Keratinocyte (primary cell): ENCODE results near the gene RETREG2. TPM values are rescaled to one million over a fixed set of nuclear protein-coding genes. Genes with fewer than 3 reads are reported as not detected.

Source experiments
- DNase-seq: peaks from one replicate; pipeline ENCODE4 v3.0.0-alpha.2; 2011; ENCODE audit warnings: low read depth, missing footprints, low spot score
- FAIRE-seq: peaks from 2 replicates; lab custom pipeline; 2011; peaks lifted over from hg19 to GRCh38; lab: Jason Lieb, UNC
- H2AFZ ChIP-seq: 2 replicates; pipeline ENCODE4 v1.6.0; 2012; ENCODE audit warnings: low read length, control low read depth, inconsistent platforms; ENCODE audit not compliant: control insufficient read depth
- H3K27ac ChIP-seq: 2 replicates; pipeline ENCODE4 v1.5.1; 2011; ENCODE audit warnings: low read length; ENCODE audit not compliant: control insufficient read depth, insufficient read depth
- H3K27me3 ChIP-seq: 3 replicates; pipeline ENCODE4 v1.6.0; 2011; ENCODE audit warnings: low read length; ENCODE audit not compliant: control insufficient read depth, insufficient read depth; ENCODE audit errors: extremely low read depth
- H3K36me3 ChIP-seq, 2 experiments: 2 replicates in 1 of 2; 3 replicates in 1 of 2; pipeline ENCODE4 v1.5.1; 2011; ENCODE audit warnings: low read length in 2 of 2, mild to moderate bottlenecking in 1 of 2; ENCODE audit not compliant: control insufficient read depth in 2 of 2, insufficient read depth in 2 of 2; ENCODE audit errors: extremely low read depth in 1 of 2
- H3K4me1 ChIP-seq: 3 replicates; pipeline ENCODE4 v1.5.1; 2011; ENCODE audit warnings: low read length; ENCODE audit not compliant: control insufficient read depth, insufficient read depth; ENCODE audit errors: extremely low read depth
- H3K4me2 ChIP-seq: 3 replicates; pipeline ENCODE4 v1.6.0; 2011; ENCODE audit warnings: low read depth, low read length; ENCODE audit not compliant: control insufficient read depth, insufficient read depth; ENCODE audit errors: extremely low read depth
- H3K4me3 ChIP-seq, 3 experiments: fragments of 200-600 bp in 1 of 3; sonication (generic) in 1 of 3; 2 replicates in 2 of 3; 3 replicates in 1 of 3; pipeline ENCODE4 v1.5.1; 2011 to 2016; ENCODE audit warnings: low read length in 3 of 3, mild to moderate bottlenecking in 3 of 3, control low read depth in 2 of 3, inconsistent platforms in 1 of 3, low read depth in 1 of 3, mixed read lengths in 1 of 3, mixed run types in 1 of 3, moderate library complexity in 1 of 3; ENCODE audit not compliant: control insufficient read depth in 2 of 3, insufficient read depth in 2 of 3; ENCODE audit errors: extremely low read depth in 1 of 3
- H3K79me2 ChIP-seq: 2 replicates; pipeline ENCODE4 v1.6.0; 2012; ENCODE audit warnings: low read length; ENCODE audit not compliant: control insufficient read depth, insufficient read depth
- H3K9ac ChIP-seq: 3 replicates; pipeline ENCODE4 v1.6.0; 2011; ENCODE audit warnings: low read length; ENCODE audit not compliant: control insufficient read depth, insufficient read depth; ENCODE audit errors: extremely low read depth
- H3K9me1 ChIP-seq: 3 replicates; pipeline ENCODE4 v1.6.0; 2011; ENCODE audit warnings: low read length; ENCODE audit not compliant: control insufficient read depth, insufficient read depth; ENCODE audit errors: extremely low read depth
- H3K9me3 ChIP-seq: 2 replicates; pipeline ENCODE4 v1.5.1; 2012; ENCODE audit warnings: low read depth, low read length; ENCODE audit not compliant: control insufficient read depth
- H4K20me1 ChIP-seq: 3 replicates; pipeline ENCODE4 v1.6.0; 2011; ENCODE audit warnings: low read length; ENCODE audit not compliant: control insufficient read depth, insufficient read depth; ENCODE audit errors: extremely low read depth
- EZH2 ChIP-seq: IDR thresholded peaks from one replicate; pipeline ENCODE4 v1.6.1; 2012; ENCODE audit warnings: inconsistent platforms, mild to moderate bottlenecking, low read length, moderate library complexity
- dilution Hi-C: fragments of 300-500 bp; cut with MboI; formaldehyde crosslinking; loops from one replicate; pipeline ENCODE4 v1.7.0; 2020; ENCODE audit warnings: low sequenced_read_pairs; ENCODE audit not compliant: extremely low pct_ligation_motif_present
- polyA plus RNA-seq, 5 experiments: library from polyadenylated mRNA; depleted of rRNA in 3 of 5; stranded (reverse) in 3 of 5; stranded (forward) in 1 of 5; unstranded in 1 of 5; fragments of >200 nt; gene quantifications; 1 replicate in 1 of 5; 2 replicates in 3 of 5; 3 replicates in 1 of 5; pipeline versions ENCODE4 v1.2.1 to v1.2.3, GENCODE V29; 2011 to 2012; ENCODE audit warnings: missing spikeins in 2 of 5, low read depth in 1 of 5, low replicate concordance in 1 of 5
- TF ChIP-seq, protein P1 (sequence below), 3 experiments: IDR thresholded peaks in 1 of 3; conservative IDR thresholded peaks in 1 of 3; optimal IDR thresholded peaks in 1 of 3; 2 replicates in 2 of 3; 3 replicates in 1 of 3; pipeline versions ENCODE3 to v1.5.1; 2011; ENCODE audit warnings: low read length in 3 of 3, mild to moderate bottlenecking in 3 of 3, moderate library complexity in 2 of 3, control low read depth in 1 of 3, inconsistent platforms in 1 of 3; ENCODE audit not compliant: insufficient read depth in 2 of 3; ENCODE audit errors: extremely low read depth in 1 of 3

The RETREG2 gene
- polyA plus RNA-seq, 1 donor (not counting 4 experiments of a cell fraction or from before 2014, with no cell fraction given), result 45.8 TPM

GRCh38 chr2:219218732-219219701 lies 40.9 kb downstream of the RETREG2 start, which contains the start of gene ABCB6:
TSS of gene ABCB6 (minus strand) at chr2:219218958. CDS start at chr2:219218673, 285 bp downstream.
- H3K36me3 ChIP-seq, result peaks cover 21 to 40% of the 10 kb centered on the region in 2 experiments
- no peaks in the 10 kb centered on the region for H3K79me2 ChIP-seq
- H4K20me1 ChIP-seq, result no peaks in the 10 kb centered on the region
- H3K27ac ChIP-seq, result peak within 1 kb of the TSS; percentile 54
- no peak for DNase-seq
- H3K9me3 ChIP-seq, result no peaks in the 10 kb centered on the region
- peaks cover 18% of the 10 kb centered on the region for H3K4me1 ChIP-seq
- TF ChIP-seq EZH2, result no peak
- TF ChIP-seq, protein P1, sequence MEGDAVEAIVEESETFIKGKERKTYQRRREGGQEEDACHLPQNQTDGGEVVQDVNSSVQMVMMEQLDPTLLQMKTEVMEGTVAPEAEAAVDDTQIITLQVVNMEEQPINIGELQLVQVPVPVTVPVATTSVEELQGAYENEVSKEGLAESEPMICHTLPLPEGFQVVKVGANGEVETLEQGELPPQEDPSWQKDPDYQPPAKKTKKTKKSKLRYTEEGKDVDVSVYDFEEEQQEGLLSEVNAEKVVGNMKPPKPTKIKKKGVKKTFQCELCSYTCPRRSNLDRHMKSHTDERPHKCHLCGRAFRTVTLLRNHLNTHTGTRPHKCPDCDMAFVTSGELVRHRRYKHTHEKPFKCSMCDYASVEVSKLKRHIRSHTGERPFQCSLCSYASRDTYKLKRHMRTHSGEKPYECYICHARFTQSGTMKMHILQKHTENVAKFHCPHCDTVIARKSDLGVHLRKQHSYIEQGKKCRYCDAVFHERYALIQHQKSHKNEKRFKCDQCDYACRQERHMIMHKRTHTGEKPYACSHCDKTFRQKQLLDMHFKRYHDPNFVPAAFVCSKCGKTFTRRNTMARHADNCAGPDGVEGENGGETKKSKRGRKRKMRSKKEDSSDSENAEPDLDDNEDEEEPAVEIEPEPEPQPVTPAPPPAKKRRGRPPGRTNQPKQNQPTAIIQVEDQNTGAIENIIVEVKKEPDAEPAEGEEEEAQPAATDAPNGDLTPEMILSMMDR (optimal IDR thresholded peaks at IDR 0.05 in 1 of 3, IDR thresholded peaks at IDR 0.05 in 1 of 3, conservative IDR thresholded peaks at IDR 0.05 in 1 of 3; ENCODE audit: extremely low read depth in 1 of 3, insufficient read depth in 2 of 3, low read length in 3 of 3), result no peak
- dilution Hi-C loops, result no loop called here
- H3K27me3 ChIP-seq, result no peaks in the 10 kb centered on the region
- peak within 1 kb of the TSS; percentile 81 for H3K4me2 ChIP-seq
- peak within 1 kb of the TSS; percentile 26 for H2AFZ ChIP-seq
- peak within 1 kb of the TSS; percentile 59 for H3K9ac ChIP-seq
- no peaks in the 10 kb centered on the region for H3K9me1 ChIP-seq
- no peak for FAIRE-seq
- H3K4me3 ChIP-seq, result peak within 1 kb of the TSS; percentile 25 to 69 (median 55)

DNA sequence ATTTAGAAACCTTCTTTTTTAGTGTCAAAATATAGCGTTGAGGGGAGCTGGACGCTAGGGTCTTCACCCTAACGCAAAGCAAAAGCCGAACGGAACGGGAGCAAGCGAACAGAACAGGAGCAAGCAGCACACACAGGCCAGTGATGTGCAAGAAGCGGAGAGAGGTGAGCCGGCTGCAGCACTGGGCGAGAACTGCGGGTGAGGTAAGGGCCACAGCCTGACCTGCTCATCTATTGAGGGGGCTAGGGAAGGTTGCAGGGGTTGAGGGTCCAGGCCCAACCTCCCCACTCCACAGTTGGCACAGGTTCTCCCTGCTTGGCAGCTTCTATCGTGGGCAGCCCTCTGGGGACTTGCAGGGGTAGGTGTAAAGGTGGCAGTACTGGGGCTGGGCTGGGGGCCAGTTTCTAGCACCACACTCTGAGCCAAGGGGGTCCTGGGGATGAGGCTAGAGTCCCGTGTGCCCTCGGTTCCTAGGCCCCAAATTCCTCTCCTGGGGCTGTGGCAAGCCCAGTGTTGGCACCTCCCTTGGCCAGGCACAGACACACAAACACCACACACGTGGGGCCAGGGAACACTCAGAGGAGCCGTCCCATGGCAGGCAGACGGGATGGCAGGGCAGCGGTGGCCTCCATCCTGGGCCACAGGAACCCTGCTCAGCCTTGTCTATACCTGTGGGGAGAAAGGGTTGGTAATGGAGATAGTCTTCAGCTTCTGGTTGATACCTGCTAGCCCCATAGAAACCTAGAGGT lies 41.9 kb downstream of the RETREG2 start:
- Histone ChIP-seq H3K9ac (no peak overlapping the region), H3K9me1 (no peaks in the 10 kb centered on the region), H3K9me3 (no peaks in the 10 kb centered on the region), H2AFZ (no peak overlapping the region), H3K36me3 (peaks cover 31 to 40% of the 10 kb centered on the region in 2 experiments), H3K4me2 (no peak overlapping the region), H3K4me1 (peaks cover 18% of the 10 kb centered on the region), H3K27ac (no peak overlapping the region), H3K27me3 (no peaks in the 10 kb centered on the region), H3K4me3 (no peak overlapping the region), H3K79me2 (no peaks in the 10 kb centered on the region), H4K20me1 (no peaks in the 10 kb centered on the region)
- DNase-seq (no peak), FAIRE-seq (no peak)
- dilution Hi-C loops, result no loop called here
- TF ChIP-seq, protein P1 (optimal IDR thresholded peaks at IDR 0.05 in 1 of 3, IDR thresholded peaks at IDR 0.05 in 1 of 3, conservative IDR thresholded peaks at IDR 0.05 in 1 of 3; ENCODE audit: extremely low read depth in 1 of 3, insufficient read depth in 2 of 3, low read length in 3 of 3), result no peak
- no peak for TF ChIP-seq EZH2
